GOT3 (cell line): ENCODE measurements around the gene MFAP1.
A peak's percentile ranks its signal among the peaks of the same experiment; 100 is the strongest.
"Not testable (repeated sequence)": the region's sequence is repeated elsewhere in the genome, so short reads cannot be mapped to it uniquely, and the experiment has no call there.

ENCODE experiments used
- DNase-seq: peaks from one replicate; lab custom pipeline; 2025; ENCODE audit warnings: mixed read lengths; lab: John Stamatoyannopoulos, UW

MFAP1 gene, protein sequence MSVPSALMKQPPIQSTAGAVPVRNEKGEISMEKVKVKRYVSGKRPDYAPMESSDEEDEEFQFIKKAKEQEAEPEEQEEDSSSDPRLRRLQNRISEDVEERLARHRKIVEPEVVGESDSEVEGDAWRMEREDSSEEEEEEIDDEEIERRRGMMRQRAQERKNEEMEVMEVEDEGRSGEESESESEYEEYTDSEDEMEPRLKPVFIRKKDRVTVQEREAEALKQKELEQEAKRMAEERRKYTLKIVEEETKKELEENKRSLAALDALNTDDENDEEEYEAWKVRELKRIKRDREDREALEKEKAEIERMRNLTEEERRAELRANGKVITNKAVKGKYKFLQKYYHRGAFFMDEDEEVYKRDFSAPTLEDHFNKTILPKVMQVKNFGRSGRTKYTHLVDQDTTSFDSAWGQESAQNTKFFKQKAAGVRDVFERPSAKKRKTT

DNA sequence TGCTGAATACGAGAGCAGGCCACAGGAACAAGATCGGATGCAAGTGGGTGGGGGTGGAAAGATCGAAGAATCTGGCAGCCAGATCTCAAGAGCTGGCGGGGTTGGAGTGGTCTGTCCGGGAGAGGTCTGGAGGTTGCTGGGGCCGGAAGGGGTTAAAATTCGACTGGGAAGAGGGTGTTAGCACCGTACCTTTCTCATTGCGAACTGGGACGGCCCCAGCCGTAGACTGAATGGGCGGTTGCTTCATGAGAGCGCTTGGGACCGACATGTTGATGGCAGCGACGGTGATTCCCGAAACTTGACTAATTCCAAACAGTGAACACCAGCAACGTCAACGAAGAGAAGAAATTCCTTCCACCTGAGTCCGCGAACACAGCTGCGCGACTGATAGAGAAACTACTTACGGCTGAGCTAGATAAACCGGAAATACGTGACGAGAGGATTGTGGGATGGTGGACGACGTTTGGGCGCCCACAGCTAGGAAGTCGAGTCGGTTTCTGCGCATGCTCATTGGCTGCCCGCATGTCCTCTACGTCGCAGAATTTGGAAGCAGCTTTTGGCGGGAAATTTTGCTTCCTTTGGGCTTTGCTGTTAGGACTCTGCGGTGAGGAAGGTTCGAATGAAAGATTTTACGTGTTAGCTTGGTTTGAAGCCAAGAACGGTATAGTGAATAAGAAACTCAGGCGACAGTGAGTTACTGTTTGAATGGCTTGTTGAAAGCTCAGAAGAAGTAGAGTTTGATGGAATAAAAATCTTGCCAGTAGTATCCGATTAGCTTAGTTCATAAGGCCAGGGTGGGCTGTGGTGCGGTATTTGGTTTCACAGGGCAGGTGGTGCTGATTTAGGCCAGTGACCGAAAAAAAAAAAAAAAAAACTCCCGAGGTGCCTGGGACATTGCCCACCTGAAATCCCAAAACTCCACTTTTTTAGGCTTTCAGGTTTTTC lies at the start of gene MFAP1:
MFAP1 (minus strand) TSS at position 389 of the 945 bp plus-strand sequence; CDS start at position 268, 121 bp downstream.
- DNase-seq: peak; percentile 54

DNA sequence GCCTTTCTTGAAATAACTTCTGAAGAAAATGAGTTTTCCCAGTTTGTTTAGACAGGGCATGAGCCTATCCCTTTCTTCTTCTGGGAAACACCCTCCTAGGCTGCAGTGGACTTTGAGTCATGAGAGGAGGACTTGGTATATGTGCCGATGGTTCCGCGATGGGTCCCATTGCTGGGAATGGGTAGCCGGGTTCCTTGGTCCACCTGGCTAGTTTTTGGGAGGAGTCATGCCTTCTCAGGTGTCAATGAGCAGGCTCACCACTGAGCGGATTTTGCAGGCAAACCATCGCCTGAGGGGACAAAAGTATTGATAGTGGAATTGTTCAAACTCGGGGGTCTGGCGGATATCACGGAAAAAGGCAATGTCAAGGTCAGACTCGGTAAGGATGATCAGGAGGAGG lies 49.2 kb upstream of the MFAP1 start:
- no peak for DNase-seq

DNA sequence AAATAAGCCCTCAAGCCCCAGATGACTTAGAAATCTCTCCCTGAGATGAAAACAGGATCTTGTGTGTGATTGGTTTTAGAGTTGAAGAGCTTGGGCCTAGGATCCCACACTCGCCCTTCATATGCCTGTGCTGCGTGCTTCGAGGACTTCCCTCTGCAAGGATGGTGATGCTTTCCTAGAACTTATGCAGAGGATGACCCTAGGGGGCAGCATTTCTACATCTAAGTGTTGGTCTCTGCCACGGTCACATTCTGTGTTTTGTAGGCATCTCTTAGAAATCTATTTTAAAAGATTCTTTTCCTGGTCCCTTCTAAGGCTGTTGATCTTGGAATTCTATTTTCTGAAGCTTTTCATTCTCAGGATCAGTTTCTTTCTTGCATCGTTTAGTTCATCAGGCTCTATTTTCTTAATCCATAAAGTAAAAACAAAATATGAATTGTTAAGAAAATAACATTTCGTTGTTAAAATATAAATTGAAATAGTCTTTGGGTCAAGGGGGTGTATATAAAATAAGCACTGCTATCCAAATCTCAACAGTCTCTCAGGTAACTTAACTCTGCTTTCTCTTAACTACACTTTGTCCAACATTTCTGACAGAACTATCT lies 48.0 kb upstream of the MFAP1 start:
- no peak for DNase-seq

DNA sequence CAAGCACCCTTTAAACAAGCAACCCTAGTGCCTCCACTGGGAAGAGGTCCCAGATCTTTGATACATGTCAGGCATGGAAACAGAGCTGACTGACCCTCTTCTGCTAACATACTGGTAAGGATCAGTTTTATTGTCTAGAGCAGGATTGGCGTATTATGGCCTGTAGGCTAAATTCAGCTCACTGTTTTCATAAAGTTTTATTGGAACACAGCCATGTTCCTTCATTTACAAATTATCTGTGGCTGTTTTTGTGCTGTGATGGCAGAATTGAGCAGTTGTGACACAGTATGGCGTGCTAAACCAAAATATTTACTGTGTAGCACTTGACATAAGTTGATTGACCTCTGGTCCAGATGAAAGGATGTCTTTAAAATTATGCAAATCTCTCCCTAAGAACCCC lies 47.3 kb upstream of the MFAP1 start:
- no peak for DNase-seq

DNA sequence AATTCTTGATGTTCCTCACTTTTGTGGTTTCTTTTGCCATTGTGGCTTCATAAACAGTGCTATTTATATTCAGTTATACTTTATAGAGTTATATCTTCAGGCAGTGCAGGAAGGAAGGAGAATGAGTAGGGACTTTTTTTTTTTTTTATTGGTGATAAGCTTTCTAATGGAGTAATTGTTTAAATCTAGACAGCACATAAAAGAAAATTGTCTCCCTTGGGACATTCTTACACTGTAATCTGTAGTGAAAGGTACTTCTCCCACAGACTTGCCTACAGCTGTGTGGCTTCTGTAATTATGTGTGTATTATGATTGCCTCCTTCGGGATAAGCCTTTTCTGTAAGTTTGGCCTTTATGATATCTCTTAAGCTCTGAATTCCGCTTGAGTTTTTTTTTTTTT lies 43.9 kb upstream of the MFAP1 start:
- no peak for DNase-seq

DNA sequence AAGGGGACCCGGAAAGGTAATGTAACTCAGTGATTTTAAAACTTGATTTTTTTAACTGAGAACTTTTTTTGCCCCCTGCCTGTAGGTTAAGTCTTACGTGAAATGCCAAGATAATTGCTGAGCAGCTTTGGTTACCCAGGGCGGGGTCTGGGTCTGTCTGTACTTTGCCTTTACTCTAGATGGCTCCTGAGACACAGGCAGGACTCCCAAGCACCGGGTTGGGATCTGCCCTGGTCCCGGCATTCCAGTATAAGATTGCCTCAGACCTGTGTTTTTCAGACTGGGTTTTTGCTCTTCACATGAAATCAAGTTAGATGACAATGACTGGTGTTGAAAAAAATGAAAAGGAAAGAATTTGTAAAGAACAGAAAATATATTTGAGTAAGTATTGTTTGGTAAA lies 42.6 kb upstream of the MFAP1 start:
- no peak for DNase-seq

DNA sequence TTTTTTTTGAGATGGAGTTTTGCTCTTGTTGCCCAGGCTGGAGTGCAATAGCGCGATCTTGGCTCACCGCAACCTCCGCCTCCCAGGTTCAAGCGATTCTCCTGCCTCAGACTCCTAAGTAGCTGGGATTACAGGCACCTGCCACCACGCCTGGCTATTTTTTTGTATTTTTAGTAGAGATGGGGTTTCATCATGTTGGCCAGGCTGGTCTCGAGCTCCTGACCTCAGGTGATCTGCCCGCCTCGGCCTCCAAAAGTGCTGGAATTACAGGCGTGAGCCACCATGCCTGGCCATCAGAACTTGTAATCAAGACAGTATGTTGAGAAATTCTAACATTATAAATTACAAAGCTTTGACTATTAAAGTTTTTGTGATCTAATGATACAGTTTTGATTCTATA lies 42.1 kb upstream of the MFAP1 start:
- DNase-seq: not testable (repeated sequence)

DNA sequence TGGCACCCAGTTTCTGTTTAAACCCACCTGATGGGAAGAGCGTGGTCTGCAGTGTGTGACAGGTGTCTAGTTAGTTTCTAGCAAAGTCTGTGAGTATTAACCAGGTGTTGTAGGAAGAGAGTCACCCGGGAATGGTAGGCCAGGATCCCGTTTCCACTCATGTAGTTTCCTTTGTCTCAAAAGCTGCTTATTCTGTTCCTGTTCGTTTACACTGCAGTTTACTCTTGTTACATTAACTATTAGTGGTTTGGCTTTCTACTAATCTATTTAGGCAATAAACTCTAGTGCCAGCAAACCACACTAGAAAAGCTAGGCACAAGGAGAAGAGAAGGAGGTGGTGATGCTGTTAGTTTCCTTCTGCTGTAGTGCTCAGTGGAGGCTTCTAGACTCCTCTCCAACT lies 35.1 kb upstream of the MFAP1 start:
- DNase-seq: no peak

DNA sequence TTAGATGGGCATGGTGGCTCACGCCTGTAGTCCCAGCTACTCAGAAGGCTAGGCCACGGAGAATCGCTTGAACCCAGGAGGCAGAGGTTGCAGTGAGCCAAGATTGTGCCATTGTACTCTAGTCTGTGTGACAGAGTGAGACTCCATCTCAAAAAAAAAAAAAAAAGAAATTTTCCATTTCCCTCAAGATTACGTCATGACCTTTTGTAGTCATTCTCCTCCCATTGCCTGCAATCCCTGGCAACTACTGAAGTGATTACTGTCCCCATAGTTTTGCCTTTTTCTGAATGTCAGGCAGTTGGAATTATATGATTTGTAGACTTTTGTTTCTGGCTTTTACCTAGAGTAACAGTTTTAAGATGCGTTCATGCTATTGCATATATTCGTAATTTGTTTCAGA lies 30.3 kb upstream of the MFAP1 start:
- DNase-seq: no peak

DNA sequence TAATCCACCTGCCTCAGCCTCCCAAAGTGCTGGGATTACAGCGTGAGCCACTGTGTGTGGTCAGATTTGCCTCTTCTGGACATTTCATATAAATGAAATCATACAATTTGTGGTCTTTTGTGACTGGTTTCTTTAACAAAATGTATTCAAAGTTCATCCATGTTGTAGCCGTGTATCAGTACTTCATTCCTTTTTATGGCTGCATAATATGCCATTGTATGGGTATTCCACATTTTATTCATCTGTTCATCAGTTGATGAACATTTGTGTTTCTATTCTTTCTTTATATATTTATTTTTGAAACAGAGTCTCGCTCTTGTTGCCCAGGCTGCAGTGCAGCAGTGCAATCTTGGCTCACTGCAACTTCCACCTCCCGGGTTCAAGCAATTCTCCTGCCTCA lies 28.1 kb upstream of the MFAP1 start:
- no peak for DNase-seq

DNA sequence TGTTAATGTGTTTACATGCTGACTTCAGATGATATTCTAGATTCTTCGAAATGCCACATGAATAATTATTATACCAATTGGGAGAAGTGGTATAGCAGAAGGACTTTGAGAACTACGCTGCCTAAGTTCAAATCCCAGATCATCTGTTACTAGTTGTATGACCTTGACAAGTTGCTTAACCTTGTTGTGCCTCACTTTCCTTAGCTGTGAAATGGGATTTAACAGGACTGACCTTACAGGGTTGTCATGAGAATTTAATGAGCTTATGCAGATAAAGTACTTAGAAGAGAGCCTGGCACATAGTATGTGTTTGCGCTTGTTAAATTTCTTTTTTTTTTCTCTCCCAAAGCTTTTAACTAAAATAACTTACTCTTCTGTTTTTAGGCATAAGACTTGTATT lies 26.8 kb upstream of the MFAP1 start:
- DNase-seq: no peak

DNA sequence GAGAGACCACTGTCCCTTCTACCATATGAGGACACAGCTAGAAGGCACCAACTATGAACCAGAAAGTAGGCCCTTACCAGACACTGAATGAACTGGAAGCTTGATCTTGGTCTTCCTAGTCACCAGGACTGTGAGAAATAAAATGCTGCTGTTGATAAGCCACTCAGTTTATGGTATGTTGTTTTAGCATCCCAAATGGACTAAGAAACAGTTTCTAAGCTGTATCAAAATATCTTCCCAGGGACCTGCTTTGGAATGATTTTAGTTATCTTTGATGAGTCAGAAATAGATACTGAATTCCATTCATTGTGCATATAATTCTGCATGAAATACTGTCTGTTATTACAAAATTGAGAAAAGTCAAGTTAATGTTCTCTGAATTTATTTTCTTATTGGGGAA lies 20.9 kb upstream of the MFAP1 start:
- DNase-seq: no peak

DNA sequence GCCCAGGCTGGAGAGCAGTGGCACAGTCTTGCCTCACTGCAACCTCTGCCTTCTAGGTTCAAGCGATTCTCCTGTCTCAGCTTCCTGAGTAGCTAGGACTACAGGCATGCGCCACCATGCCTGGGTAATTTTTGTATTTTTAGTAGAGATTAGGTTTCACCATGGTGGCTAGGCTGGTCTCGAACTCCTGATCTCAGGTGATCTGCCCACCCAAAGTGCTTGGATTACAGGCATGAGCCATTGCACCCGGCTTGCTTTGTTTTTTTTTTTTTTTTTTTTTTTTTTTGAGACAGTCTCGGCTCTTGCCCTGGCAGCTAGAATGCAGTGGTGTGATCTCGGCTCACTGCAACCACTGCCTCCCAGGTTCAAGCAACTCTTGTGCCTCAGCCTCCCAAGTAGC lies 8.0 kb upstream of the MFAP1 start:
- not testable (repeated sequence) for DNase-seq

DNA sequence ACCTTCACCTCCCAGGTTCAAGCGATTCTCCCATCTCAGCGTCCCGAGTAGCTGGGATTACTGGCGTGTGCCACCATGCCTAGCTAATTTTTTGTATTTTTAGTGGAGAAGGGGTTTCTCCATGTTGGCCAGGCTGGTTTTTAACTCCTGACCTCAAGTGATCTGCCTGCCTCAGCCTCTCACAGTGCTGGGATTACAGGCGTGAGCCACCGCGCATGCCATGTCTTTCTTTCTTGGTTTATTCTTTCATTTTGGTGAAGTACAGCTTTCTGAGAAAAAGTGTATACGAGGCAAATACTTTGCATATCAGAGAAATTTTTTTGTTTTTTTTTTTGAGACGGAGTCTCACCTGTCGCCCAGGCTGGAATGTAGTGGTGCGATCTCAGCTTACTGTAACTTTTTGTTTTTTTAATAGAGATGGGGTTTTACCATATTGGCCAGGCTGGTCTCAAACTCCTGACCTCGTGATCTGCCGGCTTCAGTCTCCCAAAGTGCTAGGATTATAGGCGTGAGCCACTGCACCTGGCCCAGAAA lies 7.1 kb upstream of the MFAP1 start:
- DNase-seq: not testable (repeated sequence)

DNA sequence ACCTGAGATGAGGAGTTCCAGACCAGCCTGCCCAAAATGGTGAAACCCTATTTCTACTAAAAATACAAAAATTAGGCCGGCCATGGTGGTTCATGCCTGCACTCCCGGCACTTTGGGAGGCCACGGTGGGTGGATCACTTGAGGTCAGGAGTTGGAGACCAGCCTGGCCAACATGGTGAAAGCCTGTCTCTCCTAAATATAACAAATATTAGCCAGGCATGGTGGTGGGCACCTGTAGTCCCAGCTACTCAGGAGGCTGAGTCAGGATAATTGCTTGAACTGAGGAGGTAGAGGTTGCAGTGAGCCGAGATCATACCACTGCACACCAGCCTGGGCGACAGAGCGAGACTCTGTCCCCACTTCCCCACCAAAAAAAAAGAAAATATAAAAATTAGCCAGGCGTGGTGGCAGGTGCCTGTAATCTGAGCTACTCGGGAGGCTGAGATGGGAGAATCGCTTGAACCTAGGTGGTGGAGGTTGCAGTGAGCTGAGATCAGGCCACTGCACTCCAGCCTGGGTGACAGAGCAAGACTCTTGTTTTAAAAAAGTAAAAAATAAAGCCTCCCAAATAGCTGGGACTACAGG lies 6.3 kb upstream of the MFAP1 start:
- DNase-seq: not testable (repeated sequence)

DNA sequence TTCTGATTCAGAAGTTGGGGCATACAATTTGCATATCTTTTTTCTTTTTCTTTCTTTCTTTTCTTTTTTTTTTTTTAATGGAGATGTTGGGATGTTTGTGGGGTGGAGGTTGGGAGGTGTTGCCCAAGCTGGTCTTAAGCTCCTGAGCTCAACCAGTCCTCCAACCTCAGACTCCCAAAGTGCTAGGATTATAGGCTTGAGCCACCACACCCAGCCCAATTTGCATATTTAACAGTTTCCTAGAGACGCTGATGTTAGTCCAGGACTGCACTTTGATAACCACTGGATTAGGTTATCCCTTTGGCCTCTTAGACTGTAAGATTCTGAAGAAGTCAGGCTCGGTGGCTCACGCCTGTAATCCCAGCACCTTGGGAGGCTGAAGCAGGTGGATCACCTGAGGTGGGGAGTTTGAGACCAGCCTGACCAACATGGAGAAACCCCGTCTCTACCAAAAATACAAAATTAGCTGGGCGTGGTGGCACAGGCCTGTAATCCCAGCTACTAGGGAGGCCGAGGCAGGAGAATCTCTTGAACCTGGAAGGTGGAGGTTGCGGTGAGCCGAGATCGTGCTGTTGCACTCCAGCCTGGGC lies 5.6 kb upstream of the MFAP1 start:
- not testable (repeated sequence) for DNase-seq

DNA sequence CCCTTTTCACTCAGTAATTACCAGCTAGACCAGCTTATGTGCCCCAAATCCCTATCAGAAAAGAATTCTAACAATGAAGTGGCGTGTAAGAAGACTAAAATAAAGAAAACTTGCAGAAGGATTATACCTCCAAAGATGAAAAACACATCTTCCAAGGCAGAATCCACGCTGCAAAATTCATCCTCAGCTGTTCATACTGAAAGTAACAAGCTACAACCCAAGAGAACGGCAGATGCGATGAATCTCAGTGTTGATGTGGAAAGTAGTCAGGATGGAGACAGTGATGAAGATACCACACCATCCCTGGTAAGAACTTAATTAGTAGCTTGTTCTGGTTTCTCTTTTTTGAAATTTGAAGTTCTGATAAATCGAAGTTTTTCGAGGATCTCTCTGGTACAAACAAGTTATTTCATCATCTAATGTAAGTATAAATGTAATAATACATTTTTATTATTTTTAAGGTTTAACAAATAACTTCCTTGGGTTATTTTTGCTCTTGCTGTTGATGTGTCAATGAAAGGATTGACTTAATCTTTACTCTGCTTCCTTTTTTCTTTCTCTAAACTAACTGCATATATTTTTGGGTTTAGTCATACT lies 3.7 kb upstream of the MFAP1 start:
- no peak for DNase-seq

DNA sequence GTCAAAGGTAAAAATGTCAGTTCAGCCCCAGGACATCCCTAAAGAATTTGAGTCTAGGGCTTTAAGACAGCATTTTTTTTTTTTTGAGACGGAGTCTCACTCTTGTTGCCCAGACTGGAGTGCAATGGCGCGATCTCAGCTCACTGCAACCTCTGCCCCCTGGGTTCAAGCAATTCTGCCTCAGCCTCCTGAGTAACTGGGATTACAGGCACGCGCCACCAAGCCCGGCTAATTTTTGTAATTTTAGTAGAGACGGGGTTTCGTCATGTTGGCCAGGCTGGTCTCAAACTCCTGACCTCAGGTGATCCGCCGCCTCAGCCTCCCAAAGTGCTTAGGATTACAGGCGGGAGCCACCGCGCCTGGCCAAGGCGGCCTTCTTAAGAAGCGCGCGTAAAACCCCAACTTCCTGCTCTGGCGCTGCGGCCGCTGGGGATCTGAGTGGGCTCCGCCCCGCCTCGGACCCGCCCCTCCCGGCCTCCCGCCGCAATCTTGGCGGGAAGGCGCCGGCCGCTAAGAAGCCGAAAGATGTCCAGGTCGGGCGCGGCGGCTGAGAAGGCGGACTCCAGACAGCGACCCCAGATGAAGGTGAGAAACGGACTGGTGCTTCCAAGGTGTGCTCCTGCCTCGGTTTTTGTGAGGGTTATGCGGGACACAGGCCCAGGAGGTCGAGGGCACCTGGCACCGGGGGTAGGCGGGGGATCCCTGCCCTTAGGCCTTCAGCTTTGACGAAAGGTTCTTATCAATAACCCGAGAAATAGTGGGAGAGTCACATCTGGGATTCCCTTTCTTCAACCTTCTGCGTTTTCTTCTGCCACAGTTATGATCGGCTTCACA lies 2.2 kb upstream of the MFAP1 start, which contains the start of gene WDR76:
WDR76 (plus strand) TSS at position 495 of the 834 bp plus-strand sequence; CDS start at position 526, 31 bp downstream.
- DNase-seq: no peak

DNA sequence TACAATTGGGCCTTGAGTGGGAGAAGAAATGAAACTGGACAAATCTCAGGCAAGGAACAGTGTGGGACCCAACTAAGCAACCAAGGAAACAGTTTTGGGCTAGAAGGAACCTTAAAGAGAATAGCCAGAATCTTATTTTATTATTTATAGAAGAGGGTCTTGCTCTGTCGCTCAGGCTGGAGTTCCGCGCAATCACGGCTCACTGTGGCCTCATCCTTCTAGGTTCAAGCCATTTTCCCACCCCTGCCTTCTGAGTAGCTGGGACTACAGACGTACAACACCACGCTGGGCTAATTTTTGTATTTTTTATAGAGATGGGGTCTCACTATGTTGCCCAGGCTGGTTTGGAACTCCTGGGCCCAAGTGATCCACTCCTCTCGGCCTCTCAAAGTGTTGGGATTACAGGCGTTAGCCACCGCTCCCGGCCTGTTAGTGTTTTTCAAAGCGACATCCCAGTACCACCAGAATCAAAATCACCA lies 1.6 kb upstream of the MFAP1 start:
- DNase-seq: no peak

DNA sequence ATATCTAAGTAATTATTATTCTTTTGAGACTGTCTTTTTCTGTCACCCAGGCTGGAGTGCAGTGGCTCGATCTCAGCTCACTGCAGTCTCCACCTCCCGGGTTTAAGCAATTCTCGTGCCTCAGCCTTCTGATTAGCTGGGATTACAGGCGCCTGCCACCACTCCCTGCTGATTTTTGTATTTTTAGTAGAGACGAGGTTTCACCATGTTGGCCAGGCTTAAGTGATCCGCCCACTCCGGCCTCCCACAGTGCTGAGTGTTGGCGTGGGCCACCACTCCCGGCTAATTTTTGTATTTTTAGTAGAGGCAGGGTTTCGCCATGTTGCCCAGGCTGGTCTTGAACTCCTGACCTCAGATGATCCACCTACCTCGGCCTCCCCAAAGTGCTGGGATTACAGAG lies 815 bp upstream of the MFAP1 start:
- not testable (repeated sequence) for DNase-seq
